Fibroblast of pulmonary artery (primary cell): Measurements from ENCODE around the gene PPP2R5C.
"Not testable (repeated sequence)": the region's sequence is repeated elsewhere in the genome, so short reads cannot be mapped to it uniquely, and the experiment has no call there.

Experiments
- DNase-seq: peaks from one replicate; pipeline ENCODE4 v3.0.0-alpha.2; 2010; ENCODE audit warnings: low read depth
- H3K4me3 ChIP-seq: replicated peaks from 2 replicates; pipeline ENCODE4 v1.5.1; 2011; ENCODE audit warnings: low read depth, mild to moderate bottlenecking, control low read depth, low read length, moderate library complexity
- CTCF ChIP-seq: IDR thresholded peaks from 2 replicates; pipeline ENCODE4 v1.5.1; 2011; ENCODE audit warnings: mild to moderate bottlenecking, control low read depth, low read length, inconsistent platforms; ENCODE audit errors: missing control alignments

PPP2R5C gene

GRCh38 chr14:101743701-101744100 lies 17.8 kb upstream of the PPP2R5C start:
- no peak for TF ChIP-seq CTCF
- DNase-seq = no peak

GRCh38 chr14:101744382-101744781 lies 17.1 kb upstream of the PPP2R5C start:
- not testable (repeated sequence) for H3K4me3 ChIP-seq, DNase-seq

More at GRCh38 chr14:101743701-101744100, 17.8 kb upstream of the PPP2R5C start:
- no peak overlapping the region for H3K4me3 ChIP-seq

GRCh38 chr14:101749756-101750155 lies 11.8 kb upstream of the PPP2R5C start:
- H3K4me3 ChIP-seq, DNase-seq: not testable (repeated sequence)

- no peak overlapping the region for H3K4me3 ChIP-seq
- no peak for DNase-seq
- no peak for TF ChIP-seq CTCF
These were observed 6.6 kb upstream of the PPP2R5C start for GRCh38 chr14:101754893-101755292.

- no peak for DNase-seq
- TF ChIP-seq CTCF = no peak
- no peak overlapping the region for H3K4me3 ChIP-seq
These were observed 5.8 kb upstream of the PPP2R5C start for GRCh38 chr14:101755591-101756324.

- TF ChIP-seq CTCF = no peak
- DNase-seq = no peak
- no peak overlapping the region for H3K4me3 ChIP-seq
These were observed 4.3 kb upstream of the PPP2R5C start for GRCh38 chr14:101757064-101757838.

GRCh38 chr14:101757839-101758211 lies 3.7 kb upstream of the PPP2R5C start:
- TF ChIP-seq CTCF = no peak
- DNase-seq = no peak
- no peak overlapping the region for H3K4me3 ChIP-seq

- no peak overlapping the region for H3K4me3 ChIP-seq
- TF ChIP-seq CTCF = no peak
- DNase-seq = no peak
These were observed 2.5 kb upstream of the PPP2R5C start for GRCh38 chr14:101758913-101759593.
